ENCODE measurements around the gene CT45A10. TPM values are rescaled to one million over a fixed set of nuclear protein-coding genes. Genes with fewer than 3 reads are reported as not detected.

Gene CT45A10
- total RNA-seq, 1 experiment from 2014 or later: 141 TPM

Other genes starting within 250 kb of the CT45A10 start
- 2.4 and 2.8 TPM in 2 replicates for gene CT45A1, start 179.8 kb downstream of the CT45A10 start, total RNA-seq (2014; rRNA removed; shearing (Covaris generic))
- gene CT45A3, start 125.3 kb downstream of the CT45A10 start, total RNA-seq (2014; rRNA removed; shearing (Covaris generic)): 54.6 and 61.6 TPM in 2 replicates
- gene CT45A5, start 107.9 kb downstream of the CT45A10 start, total RNA-seq (2014; rRNA removed; shearing (Covaris generic)): 35.2 and 41.3 TPM in 2 replicates
- gene CT45A6, start 90.7 kb downstream of the CT45A10 start, total RNA-seq (2014; rRNA removed; shearing (Covaris generic)): not detected in 2 replicates
- not detected in 2 replicates for gene CT45A2, start 73.4 kb downstream of the CT45A10 start, total RNA-seq (2014; rRNA removed; shearing (Covaris generic))
- gene CT45A7, start 56.2 kb downstream of the CT45A10 start, total RNA-seq (2014; rRNA removed; shearing (Covaris generic)): not detected in 2 replicates
- gene CT45A8, start 38.9 kb downstream of the CT45A10 start, total RNA-seq (2014; rRNA removed; shearing (Covaris generic)): not detected in 2 replicates
- gene CT45A9, start 21.6 kb downstream of the CT45A10 start, total RNA-seq (2014; rRNA removed; shearing (Covaris generic)): not detected in 2 replicates
- gene SAGE1, start 272 bp upstream of the CT45A10 start, total RNA-seq (2014; rRNA removed; shearing (Covaris generic)): 20.4 and 22.8 TPM in 2 replicates
- gene MMGT1, start 80.5 kb upstream of the CT45A10 start, total RNA-seq (2014; rRNA removed; shearing (Covaris generic)): 28.2 and 28.3 TPM in 2 replicates
- 17.7 and 18.7 TPM in 2 replicates for gene SLC9A6, start 92.0 kb upstream of the CT45A10 start, total RNA-seq (2014; rRNA removed; shearing (Covaris generic))

All from SK-MEL-5 (cell line).